Activated naive CD8-positive, alpha-beta T cell (primary cell): ENCODE results near the gene MAPKAP1.

ENCODE experiments used
- H3K27ac Mint-ChIP-seq: one replicate; pipeline ENCODE4 v1.8.0; 2021; ENCODE audit warnings: mixed read lengths
- H3K27me3 Mint-ChIP-seq: one replicate; pipeline ENCODE4 v1.8.0; 2021; ENCODE audit warnings: mixed read lengths
- H3K36me3 Mint-ChIP-seq: one replicate; pipeline ENCODE4 v1.8.0; 2021; ENCODE audit warnings: mixed read lengths
- H3K4me1 Mint-ChIP-seq: one replicate; pipeline ENCODE4 v1.8.0; 2021; ENCODE audit warnings: low read depth, mixed read lengths
- H3K4me3 Mint-ChIP-seq: one replicate; pipeline ENCODE4 v1.8.0; 2021; ENCODE audit warnings: mild to moderate bottlenecking, mixed read lengths
- H3K9me3 Mint-ChIP-seq: one replicate; pipeline ENCODE4 v1.8.0; 2021; ENCODE audit warnings: low read depth, mixed read lengths

Gene MAPKAP1

GRCh38 chr9:125455132-125455531 is 251.9 kb downstream of the MAPKAP1 start:
- no peak overlapping the region for H3K27ac Mint-ChIP-seq
- no peak overlapping the region for H3K4me3 Mint-ChIP-seq
- H3K4me1 Mint-ChIP-seq, result no peaks in the 10 kb centered on the region
- H3K36me3 Mint-ChIP-seq, result peaks cover 11% of the 10 kb centered on the region
- no peaks in the 10 kb centered on the region for H3K27me3 Mint-ChIP-seq
- no peaks in the 10 kb centered on the region for H3K9me3 Mint-ChIP-seq

GRCh38 chr9:125447202-125447802 is 259.7 kb downstream of the MAPKAP1 start:
- Mint-ChIP-seq H3K9me3 (no peaks in the 10 kb centered on the region), H3K36me3 (peaks cover 5% of the 10 kb centered on the region), H3K27ac (no peak overlapping the region), H3K27me3 (no peaks in the 10 kb centered on the region), H3K4me1 (no peaks in the 10 kb centered on the region), H3K4me3 (no peak overlapping the region)

- Mint-ChIP-seq H3K27me3 (no peaks in the 10 kb centered on the region), H3K4me3 (no peak overlapping the region), H3K4me1 (no peaks in the 10 kb centered on the region), H3K36me3 (peaks cover 5% of the 10 kb centered on the region), H3K27ac (no peak overlapping the region), H3K9me3 (no peaks in the 10 kb centered on the region)
These were observed 260.4 kb downstream of the MAPKAP1 start for GRCh38 chr9:125446561-125447094.

- no peaks in the 10 kb centered on the region for H3K9me3 Mint-ChIP-seq
- no peaks in the 10 kb centered on the region for H3K36me3 Mint-ChIP-seq
- H3K27ac Mint-ChIP-seq, result no peak overlapping the region
- H3K4me3 Mint-ChIP-seq, result no peak overlapping the region
- H3K4me1 Mint-ChIP-seq, result no peaks in the 10 kb centered on the region
- H3K27me3 Mint-ChIP-seq, result no peaks in the 10 kb centered on the region
These were observed 262.0 kb downstream of the MAPKAP1 start for GRCh38 chr9:125444956-125445506.

- Mint-ChIP-seq H3K27me3 (no peaks in the 10 kb centered on the region), H3K36me3 (no peaks in the 10 kb centered on the region), H3K4me3 (no peak overlapping the region), H3K9me3 (no peaks in the 10 kb centered on the region), H3K4me1 (no peaks in the 10 kb centered on the region), H3K27ac (no peak overlapping the region)
These were observed 262.8 kb downstream of the MAPKAP1 start for GRCh38 chr9:125444166-125444565.

GRCh38 chr9:125443367-125443766 is 263.6 kb downstream of the MAPKAP1 start:
- Mint-ChIP-seq H3K36me3 (no peaks in the 10 kb centered on the region), H3K4me1 (no peaks in the 10 kb centered on the region), H3K27ac (no peak overlapping the region), H3K4me3 (no peak overlapping the region), H3K27me3 (no peaks in the 10 kb centered on the region), H3K9me3 (no peaks in the 10 kb centered on the region)

GRCh38 chr9:125442452-125442851 is 264.6 kb downstream of the MAPKAP1 start:
- Mint-ChIP-seq H3K27ac (no peak overlapping the region), H3K9me3 (no peaks in the 10 kb centered on the region), H3K36me3 (no peaks in the 10 kb centered on the region), H3K4me3 (no peak overlapping the region), H3K27me3 (no peaks in the 10 kb centered on the region), H3K4me1 (no peaks in the 10 kb centered on the region)

GRCh38 chr9:125440411-125440810 is 266.6 kb downstream of the MAPKAP1 start:
- no peaks in the 10 kb centered on the region for H3K36me3 Mint-ChIP-seq
- H3K9me3 Mint-ChIP-seq, result no peaks in the 10 kb centered on the region
- H3K27me3 Mint-ChIP-seq, result no peaks in the 10 kb centered on the region
- no peaks in the 10 kb centered on the region for H3K4me1 Mint-ChIP-seq
- H3K4me3 Mint-ChIP-seq, result no peak overlapping the region
- H3K27ac Mint-ChIP-seq, result no peak overlapping the region

- Mint-ChIP-seq H3K27me3 (no peaks in the 10 kb centered on the region), H3K36me3 (no peaks in the 10 kb centered on the region), H3K9me3 (no peaks in the 10 kb centered on the region), H3K4me1 (no peaks in the 10 kb centered on the region), H3K4me3 (no peak overlapping the region), H3K27ac (no peak overlapping the region)
These were observed 267.4 kb downstream of the MAPKAP1 start for GRCh38 chr9:125439434-125440272.

GRCh38 chr9:125438506-125439433 is 268.2 kb downstream of the MAPKAP1 start:
- H3K27ac Mint-ChIP-seq, result no peak overlapping the region
- H3K4me3 Mint-ChIP-seq, result no peak overlapping the region
- no peaks in the 10 kb centered on the region for H3K27me3 Mint-ChIP-seq
- no peaks in the 10 kb centered on the region for H3K9me3 Mint-ChIP-seq
- H3K36me3 Mint-ChIP-seq, result no peaks in the 10 kb centered on the region
- no peaks in the 10 kb centered on the region for H3K4me1 Mint-ChIP-seq

- H3K4me1 Mint-ChIP-seq, result no peaks in the 10 kb centered on the region
- H3K27ac Mint-ChIP-seq, result no peak overlapping the region
- H3K27me3 Mint-ChIP-seq, result no peaks in the 10 kb centered on the region
- no peaks in the 10 kb centered on the region for H3K9me3 Mint-ChIP-seq
- H3K4me3 Mint-ChIP-seq, result no peak overlapping the region
- H3K36me3 Mint-ChIP-seq, result no peaks in the 10 kb centered on the region
These were observed 269.2 kb downstream of the MAPKAP1 start for GRCh38 chr9:125437771-125438221.

GRCh38 chr9:125436613-125437443 is 270.2 kb downstream of the MAPKAP1 start:
- H3K27ac Mint-ChIP-seq, result no peak overlapping the region

GRCh38 chr9:125435776-125436612 is 271.0 kb downstream of the MAPKAP1 start:
- no peak overlapping the region for H3K4me3 Mint-ChIP-seq
- no peaks in the 10 kb centered on the region for H3K27me3 Mint-ChIP-seq
- no peaks in the 10 kb centered on the region for H3K4me1 Mint-ChIP-seq
- H3K9me3 Mint-ChIP-seq, result no peaks in the 10 kb centered on the region
- no peak overlapping the region for H3K27ac Mint-ChIP-seq
- H3K36me3 Mint-ChIP-seq, result no peaks in the 10 kb centered on the region

More at GRCh38 chr9:125436613-125437443, 270.2 kb downstream of the MAPKAP1 start:
- Mint-ChIP-seq H3K9me3 (no peaks in the 10 kb centered on the region), H3K4me3 (no peak overlapping the region), H3K36me3 (no peaks in the 10 kb centered on the region), H3K4me1 (no peaks in the 10 kb centered on the region), H3K27me3 (no peaks in the 10 kb centered on the region)
